Cardiac muscle cell (in vitro differentiated cells and primary cell): ENCODE data around the gene INO80C. TPM values are rescaled to one million over a fixed set of nuclear protein-coding genes. Genes with fewer than 3 reads are reported as not detected.
A peak's percentile ranks its signal among the peaks of the same experiment; 100 is the strongest.

Experiments used
- DNase-seq, 2 donors: peaks; one replicate each; pipeline versions ENCODE4 v3.0.0 to v3.0.0-alpha.2; 2010 to 2017; ENCODE audit warnings: low read depth in 1 of 2, low spot score in 1 of 2
- H3K27ac ChIP-seq: fragments of 200-600 bp; sonication (generic); 2 replicates; pipeline ENCODE4 v1.5.1; 2016
- H3K27me3 ChIP-seq: fragments of 200-600 bp; sonication (generic); 2 replicates; pipeline ENCODE4 v1.6.0; 2016; ENCODE audit warnings: control low read depth
- H3K36me3 ChIP-seq: fragments of 200-600 bp; sonication (generic); 2 replicates; pipeline ENCODE4 v1.5.1; 2016; ENCODE audit warnings: control low read depth
- H3K4me1 ChIP-seq: fragments of 200-600 bp; sonication (generic); 2 replicates; pipeline ENCODE4 v1.8.1; 2017; ENCODE audit warnings: low read depth, mild to moderate bottlenecking, mixed run types
- H3K4me3 ChIP-seq: fragments of 200-600 bp; sonication (generic); 2 replicates; pipeline ENCODE4 v1.5.1; 2016; ENCODE audit warnings: mild to moderate bottlenecking
- H3K9me3 ChIP-seq: fragments of 200-600 bp; sonication (generic); 2 replicates; pipeline ENCODE4 v1.5.1; 2017; ENCODE audit warnings: low read depth, mild to moderate bottlenecking, control low read depth
- CTCF ChIP-seq: IDR thresholded peaks from 2 replicates; pipeline ENCODE4 v1.5.1; 2012; ENCODE audit warnings: low read depth, mild to moderate bottlenecking, low read length
- polyA plus RNA-seq: library from polyadenylated mRNA; unstranded; fragments of >200 nt; fragmentation: Nextera tagmentation; extraction: Ambion mirVana; gene quantifications from 2 replicates; pipeline ENCODE4 v1.2.1, GENCODE V29; 2016
- total RNA-seq: library from RNA; depleted of rRNA; stranded (reverse); fragments of >200 nt; gene quantifications from 2 replicates; pipeline ENCODE4 v1.2.3, GENCODE V29; 2016

INO80C gene
- total and polyA plus RNA-seq, 2 experiments from 2014 or later: 13.5 to 27.8 TPM

DNA sequence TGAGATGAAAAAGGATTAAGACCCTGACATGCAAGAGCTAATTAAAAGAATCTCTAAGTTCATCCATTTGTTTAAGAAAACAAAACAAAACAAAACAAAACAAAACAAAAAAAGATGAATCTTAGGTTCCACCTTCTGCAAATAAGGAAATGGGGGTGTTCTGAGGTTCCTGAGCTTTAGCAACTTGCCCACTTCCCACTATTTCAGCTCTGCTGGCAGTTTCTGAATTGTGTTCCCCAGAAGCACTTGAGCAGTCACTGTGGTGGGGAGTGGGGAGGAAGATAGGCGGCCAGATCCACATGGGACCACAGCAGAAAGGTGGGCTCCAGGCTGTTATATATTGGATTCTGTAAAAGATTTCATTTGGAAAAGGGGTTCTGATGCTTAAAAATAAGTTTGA lies 20.3 kb downstream of the INO80C start:
- Histone ChIP-seq H3K36me3 (no peaks in the 10 kb centered on the region), H3K9me3 (no peaks in the 10 kb centered on the region), H3K27me3 (no peaks in the 10 kb centered on the region), H3K27ac (no peak overlapping the region), H3K4me3 (no peak overlapping the region), H3K4me1 (no peaks in the 10 kb centered on the region)
- TF ChIP-seq CTCF: no peak
- no peak for DNase-seq

- peak in 1 of 2 donors; percentile 49 for DNase-seq
- no peaks in the 10 kb centered on the region for H3K36me3 ChIP-seq
- no peak for TF ChIP-seq CTCF
These were observed 22.9 kb downstream of the INO80C start for GRCh38 chr18:35474884-35475283.

GRCh38 chr18:35473562-35473961 lies 24.2 kb downstream of the INO80C start:
- TF ChIP-seq CTCF: no peak
- H3K27me3 ChIP-seq: no peaks in the 10 kb centered on the region
- H3K36me3 ChIP-seq: no peaks in the 10 kb centered on the region

More at GRCh38 chr18:35474884-35475283, 22.9 kb downstream of the INO80C start:
- no peak overlapping the region for H3K27ac ChIP-seq
- no peaks in the 10 kb centered on the region for H3K4me1 ChIP-seq
- no peak overlapping the region for H3K4me3 ChIP-seq
- no peaks in the 10 kb centered on the region for H3K27me3 ChIP-seq
- H3K9me3 ChIP-seq: no peaks in the 10 kb centered on the region

GRCh38 chr18:35470435-35470834 lies 27.3 kb downstream of the INO80C start:
- Histone ChIP-seq H3K9me3 (no peaks in the 10 kb centered on the region), H3K27ac (no peak overlapping the region), H3K27me3 (no peaks in the 10 kb centered on the region), H3K4me3 (no peak overlapping the region), H3K4me1 (no peaks in the 10 kb centered on the region), H3K36me3 (no peaks in the 10 kb centered on the region)
- no peak for TF ChIP-seq CTCF
- no peak for DNase-seq

More at GRCh38 chr18:35473562-35473961, 24.2 kb downstream of the INO80C start:
- Histone ChIP-seq H3K27ac (no peak overlapping the region), H3K4me1 (no peaks in the 10 kb centered on the region), H3K9me3 (no peaks in the 10 kb centered on the region), H3K4me3 (no peak overlapping the region)
- DNase-seq: no peak

GRCh38 chr18:35469725-35470124 lies 28.0 kb downstream of the INO80C start:
- H3K27ac ChIP-seq: no peak overlapping the region
- H3K9me3 ChIP-seq: no peaks in the 10 kb centered on the region
- no peaks in the 10 kb centered on the region for H3K27me3 ChIP-seq
- H3K36me3 ChIP-seq: no peaks in the 10 kb centered on the region
- DNase-seq: no peak
- H3K4me1 ChIP-seq: no peaks in the 10 kb centered on the region
- TF ChIP-seq CTCF: no peak
- no peak overlapping the region for H3K4me3 ChIP-seq

DNA sequence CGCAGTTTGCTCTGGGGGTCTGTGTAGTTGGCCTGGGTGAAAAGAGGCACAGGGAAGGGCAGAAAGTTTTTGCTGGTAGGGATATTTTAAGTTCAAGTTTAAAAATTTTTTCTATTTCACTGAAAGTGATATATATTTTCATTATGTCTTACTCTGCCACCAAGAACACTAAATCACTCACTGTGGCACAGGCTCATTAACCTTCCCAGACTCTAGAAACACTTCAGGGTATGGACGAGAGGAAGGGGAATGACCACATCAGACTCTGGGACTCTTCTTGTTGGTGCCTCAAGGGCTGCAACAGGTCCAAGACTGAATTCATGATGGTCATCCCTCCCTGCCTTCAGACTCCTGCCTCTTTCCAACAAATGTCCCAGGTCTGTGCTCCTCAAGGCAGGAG lies 29.0 kb downstream of the INO80C start:
- Histone ChIP-seq H3K27ac (no peak overlapping the region), H3K4me1 (no peaks in the 10 kb centered on the region), H3K27me3 (no peaks in the 10 kb centered on the region), H3K36me3 (no peaks in the 10 kb centered on the region), H3K4me3 (no peak overlapping the region), H3K9me3 (no peaks in the 10 kb centered on the region)
- DNase-seq: no peak
- no peak for TF ChIP-seq CTCF
